ENCODE results near the gene BCL6. TPM values are rescaled to one million over a fixed set of nuclear protein-coding genes. Genes with fewer than 3 reads are reported as not detected.

Gene BCL6
- total and polyA plus RNA-seq, 2 of the 8 experiments (the other 6 are each of a cell fraction or from before 2014, with no cell fraction given): 5.7 to 10.4 TPM

DNA sequence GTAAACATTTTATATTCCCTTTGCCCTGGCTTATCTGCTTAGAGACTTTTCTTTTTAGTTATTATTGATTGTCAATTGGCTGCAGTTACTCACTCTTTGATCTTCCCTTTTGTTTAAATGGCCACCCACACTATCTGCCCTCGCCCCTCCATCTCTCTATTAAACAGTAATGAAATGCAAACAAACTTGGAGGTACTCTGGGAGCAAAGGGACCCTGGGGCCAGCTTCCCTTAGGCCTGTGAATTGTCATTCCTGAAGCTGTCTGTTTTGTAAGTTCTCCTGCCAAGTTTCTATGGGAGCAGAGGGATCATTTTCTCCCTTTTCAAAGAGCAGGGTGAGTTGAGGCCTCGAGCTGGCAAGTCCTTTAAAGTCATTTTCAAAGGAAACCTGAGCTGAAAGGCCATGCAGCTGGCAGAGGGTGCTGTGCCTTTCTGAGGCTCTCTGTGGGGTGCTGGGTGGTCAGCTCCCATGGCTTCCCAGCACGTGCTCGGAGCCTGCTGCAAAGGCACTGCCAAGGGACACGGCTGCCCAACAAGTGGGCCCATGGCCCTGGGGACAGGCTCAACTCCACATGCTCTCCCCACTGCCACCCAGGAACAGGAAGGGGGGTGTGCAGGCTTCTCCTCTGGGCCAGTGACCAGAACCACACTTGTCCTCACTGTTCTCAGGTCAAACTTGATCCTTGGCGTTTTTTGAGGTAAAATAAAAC lies 25.5 kb downstream of the BCL6 start:
- Histone ChIP-seq H3K9me3 (ENCODE audit: insufficient read depth in 2 of 2, low read depth in 1 of 2, low read length in 1 of 2) (no peaks in the 10 kb centered on the region), H3K36me3 (ENCODE audit: control insufficient read depth in 2 of 4, insufficient read depth in 4 of 4, low read length in 3 of 4) (peaks cover 0 to 25% (median 3%) of the 10 kb centered on the region in 4 experiments; a peak in 5 of 8 replicates), H2AFZ (ENCODE audit: low read length) (no peak overlapping the region), H3K9ac (replicated peaks in 1 of 4; ENCODE audit: extremely low read depth in 1 of 4, low read depth in 3 of 4, low read length in 3 of 4) (no peak overlapping the region), H3K56ac (replicated peaks; ENCODE audit: insufficient read length, low read depth, low read length) (no peak overlapping the region), H3K4me2 (ENCODE audit: insufficient read depth in 1 of 2, low read depth in 2 of 2, low read length in 2 of 2) (no peak overlapping the region; a peak in 1 of 4 replicates), H3K27me3 (replicated peaks in 1 of 4; ENCODE audit: control insufficient read depth in 3 of 4, extremely low read depth in 1 of 4, insufficient read depth in 3 of 4, low read length in 3 of 4) (no peaks in the 10 kb centered on the region), H3K14ac (ENCODE audit: insufficient read length) (no peak overlapping the region), H3K79me2 (ENCODE audit: control insufficient read depth in 1 of 2, insufficient read depth in 2 of 2, low read length in 2 of 2) (no peaks in the 10 kb centered on the region), H4K20me1 (replicated peaks in 1 of 2; ENCODE audit: control insufficient read depth in 1 of 2, insufficient read depth in 2 of 2, low read length in 2 of 2) (no peaks in the 10 kb centered on the region), H4K8ac (ENCODE audit: extremely low read depth, insufficient read depth, low read length) (no peak overlapping the region), H4K91ac (replicated peaks; ENCODE audit: insufficient read length, low read length) (peak overlapping the region; percentile 22), H2BK12ac (ENCODE audit: low read depth, low read length) (no peak overlapping the region), H2AK5ac (ENCODE audit: low read depth, low read length) (no peak overlapping the region), H3K23me2 (ENCODE audit: low read depth, low read length) (no peaks in the 10 kb centered on the region), H2BK120ac (replicated peaks; ENCODE audit: low read depth, low read length) (no peak overlapping the region), H4K5ac (ENCODE audit: insufficient read length, low read depth, low read length) (peak overlapping the region; percentile 10), H2BK5ac (ENCODE audit: low read depth, low read length) (peak overlapping the region; percentile 86; the same call in 1 of the 2 replicates), H3K27ac (ENCODE audit: low read depth, low read length) (no peak overlapping the region), H2BK15ac (ENCODE audit: low read length) (peak overlapping the region; percentile 65), H2BK20ac (ENCODE audit: low read length) (0 out of 2 replicates have a peak overlapping the region, but pooled peaks have one; percentile 80), H3K4ac (replicated peaks; ENCODE audit: insufficient read length, low read depth, low read length) (no peak overlapping the region), H3K79me1 (ENCODE audit: low read depth, low read length) (no peaks in the 10 kb centered on the region), H3K4me3 (ENCODE audit: extremely low read depth in 1 of 4, insufficient read depth in 2 of 4, low read depth in 3 of 4, low read length in 4 of 4) (no peak overlapping the region), H3K18ac (ENCODE audit: extremely low read depth, low read length) (peak overlapping the region; percentile 54), H3K4me1 (replicated peaks in 1 of 4; ENCODE audit: control insufficient read depth in 3 of 4, insufficient read depth in 4 of 4, low read length in 3 of 4) (peaks cover 0 to 13% (median 4%) of the 10 kb centered on the region in 4 experiments; a peak in 6 of 7 replicates), H3K23ac (ENCODE audit: insufficient read length) (no peak overlapping the region)
- FAIRE-seq: no peak
- ChIA-PET POLR2A (ENCODE audit: partially characterized antibody) (no interaction called here), CTCF (ENCODE audit: partially characterized antibody) (interaction anchor here (0.6 to 23.0 kb wide), 17 partner anchors 9 to 1236 kb away, joined by 3 to 280 read pairs (median 4); partner anchors contain the start of genes BCL6 and RTP2)
- TF ChIP-seq, protein P1, sequence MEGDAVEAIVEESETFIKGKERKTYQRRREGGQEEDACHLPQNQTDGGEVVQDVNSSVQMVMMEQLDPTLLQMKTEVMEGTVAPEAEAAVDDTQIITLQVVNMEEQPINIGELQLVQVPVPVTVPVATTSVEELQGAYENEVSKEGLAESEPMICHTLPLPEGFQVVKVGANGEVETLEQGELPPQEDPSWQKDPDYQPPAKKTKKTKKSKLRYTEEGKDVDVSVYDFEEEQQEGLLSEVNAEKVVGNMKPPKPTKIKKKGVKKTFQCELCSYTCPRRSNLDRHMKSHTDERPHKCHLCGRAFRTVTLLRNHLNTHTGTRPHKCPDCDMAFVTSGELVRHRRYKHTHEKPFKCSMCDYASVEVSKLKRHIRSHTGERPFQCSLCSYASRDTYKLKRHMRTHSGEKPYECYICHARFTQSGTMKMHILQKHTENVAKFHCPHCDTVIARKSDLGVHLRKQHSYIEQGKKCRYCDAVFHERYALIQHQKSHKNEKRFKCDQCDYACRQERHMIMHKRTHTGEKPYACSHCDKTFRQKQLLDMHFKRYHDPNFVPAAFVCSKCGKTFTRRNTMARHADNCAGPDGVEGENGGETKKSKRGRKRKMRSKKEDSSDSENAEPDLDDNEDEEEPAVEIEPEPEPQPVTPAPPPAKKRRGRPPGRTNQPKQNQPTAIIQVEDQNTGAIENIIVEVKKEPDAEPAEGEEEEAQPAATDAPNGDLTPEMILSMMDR (IDR thresholded peaks at IDR 0.05; ENCODE audit: control extremely low read depth in 1 of 3, insufficient read depth in 1 of 3, low read depth in 1 of 3, low read length in 3 of 3): no peak
- TF ChIP-seq, protein P2, sequence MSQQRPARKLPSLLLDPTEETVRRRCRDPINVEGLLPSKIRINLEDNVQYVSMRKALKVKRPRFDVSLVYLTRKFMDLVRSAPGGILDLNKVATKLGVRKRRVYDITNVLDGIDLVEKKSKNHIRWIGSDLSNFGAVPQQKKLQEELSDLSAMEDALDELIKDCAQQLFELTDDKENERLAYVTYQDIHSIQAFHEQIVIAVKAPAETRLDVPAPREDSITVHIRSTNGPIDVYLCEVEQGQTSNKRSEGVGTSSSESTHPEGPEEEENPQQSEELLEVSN (IDR thresholded peaks at IDR 0.05): peak; percentile 57
- no peak for TF ChIP-seq RFX5 (IDR thresholded peaks at IDR 0.05; ENCODE audit: borderline replicate concordance, low read depth, low read length)
- TF ChIP-seq, protein P3, sequence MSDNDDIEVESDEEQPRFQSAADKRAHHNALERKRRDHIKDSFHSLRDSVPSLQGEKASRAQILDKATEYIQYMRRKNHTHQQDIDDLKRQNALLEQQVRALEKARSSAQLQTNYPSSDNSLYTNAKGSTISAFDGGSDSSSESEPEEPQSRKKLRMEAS (IDR thresholded peaks at IDR 0.05): peak; percentile 86
- 0 out of 4 replicates have a peak, but pooled peaks of 1 of the 2 experiments have one; percentile 24 for TF ChIP-seq HDAC2 (IDR thresholded peaks at IDR 0.05; ENCODE audit: borderline replicate concordance in 1 of 2, low read depth in 2 of 2, low read length in 2 of 2)
- WGBS, 2 experiments (ENCODE audit: extremely low coverage in 1 of 2, insufficient coverage in 1 of 2, insufficient read length in 1 of 2, insufficient replicate concordance in 2 of 2, low coverage in 1 of 2, low lambda C conversion rate in 2 of 2, missing lambda C conversion rate in 1 of 2): 60% methylated on average over 6 of the region's 6 CpGs; no CpG with 5 or more reads in 1 of the 2 experiments
- no peak for DNase-seq (ENCODE audit: low read depth in 1 of 2, low spot score in 2 of 2)
